ENCODE data around the gene F10.
"Not testable (repeated sequence)": the region's sequence is repeated elsewhere in the genome, so short reads cannot be mapped to it uniquely, and the experiment has no call there.

F10 gene

DNA sequence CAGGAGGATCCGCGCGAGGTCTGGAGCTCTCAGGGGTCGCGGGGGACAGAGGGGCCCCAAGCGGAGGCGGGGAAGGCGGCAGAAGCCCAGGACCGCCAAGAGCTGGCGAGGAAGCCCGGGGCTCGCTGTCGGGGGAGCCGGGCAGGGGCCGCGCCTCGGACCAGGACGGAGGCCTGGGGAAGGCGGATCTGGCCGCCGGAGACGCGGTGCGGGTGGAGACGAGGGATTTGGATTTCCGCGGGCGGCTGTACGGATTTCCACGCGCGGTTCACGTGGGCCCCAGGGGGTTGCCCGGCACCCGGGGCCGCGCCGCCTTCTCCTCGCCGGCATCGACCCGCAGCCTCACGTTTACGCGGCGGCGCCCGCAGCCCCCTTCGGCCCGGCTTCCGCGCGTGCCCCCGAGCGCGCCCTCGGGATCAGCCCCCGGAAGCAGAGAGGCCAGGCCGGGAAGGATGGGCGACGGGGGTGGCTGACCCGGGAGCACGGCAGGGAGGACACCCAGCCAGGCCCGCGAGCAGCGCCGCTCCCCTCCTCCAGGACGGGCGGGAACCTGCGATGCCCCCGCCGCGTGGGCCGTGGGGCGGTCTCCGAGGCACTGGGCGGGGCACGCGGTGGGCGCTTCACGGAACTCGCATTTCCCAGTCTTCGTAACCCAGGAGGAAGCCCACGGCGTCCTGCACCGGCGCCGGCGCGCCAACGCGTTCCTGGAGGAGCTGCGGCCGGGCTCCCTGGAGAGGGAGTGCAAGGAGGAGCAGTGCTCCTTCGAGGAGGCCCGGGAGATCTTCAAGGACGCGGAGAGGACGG is 12.3 kb upstream of the F10 start:
- H3K4me3 ChIP-seq = no peak overlapping the region
- TF ChIP-seq Cebpa-rat (IDR thresholded peaks at IDR 0.05) = no peak
- H3K9me3 ChIP-seq = peaks cover 21% of the 10 kb centered on the region
- H3K4me1 ChIP-seq = peaks cover 15% of the 10 kb centered on the region
- no peaks in the 10 kb centered on the region for H3K27me3 ChIP-seq
- H3K4me2 ChIP-seq = no peak overlapping the region
- H3K27ac ChIP-seq = no peak overlapping the region
- no peak overlapping the region for H3K9ac ChIP-seq
- no peaks in the 10 kb centered on the region for H4K20me1 ChIP-seq
- no peaks in the 10 kb centered on the region for H3K36me3 ChIP-seq

DNA sequence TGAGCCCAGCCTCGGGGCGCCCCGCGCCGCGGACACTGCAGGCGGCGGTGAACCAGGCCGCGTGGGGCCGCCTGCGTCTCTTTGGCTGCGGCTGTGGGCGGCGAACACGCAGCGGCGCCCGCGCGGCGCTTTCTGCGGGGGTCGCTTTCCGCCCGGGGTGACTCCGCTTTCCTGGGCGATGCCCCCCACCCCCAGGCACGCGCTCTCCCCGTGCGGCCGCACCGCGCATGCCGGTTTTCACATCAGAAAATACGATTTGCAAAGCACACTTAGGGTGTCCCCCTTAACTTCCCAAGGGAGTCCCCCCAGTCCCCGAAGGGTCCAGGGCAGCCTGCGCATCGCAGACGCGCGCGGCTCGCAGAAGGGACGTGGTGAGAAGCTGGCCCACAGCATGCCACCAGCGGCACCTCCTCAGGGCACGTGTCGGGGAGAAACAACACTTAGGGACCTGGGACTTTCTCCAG is 11.7 kb upstream of the F10 start:
- Histone ChIP-seq H4K20me1 (no peaks in the 10 kb centered on the region), H3K4me2 (no peak overlapping the region), H3K4me3 (no peak overlapping the region), H3K9ac (no peak overlapping the region), H3K4me1 (peaks cover 8% of the 10 kb centered on the region), H3K27ac (no peak overlapping the region), H3K36me3 (no peaks in the 10 kb centered on the region), H3K9me3 (peaks cover 21% of the 10 kb centered on the region), H3K27me3 (no peaks in the 10 kb centered on the region)
- no peak for TF ChIP-seq Cebpa-rat (IDR thresholded peaks at IDR 0.05)

DNA sequence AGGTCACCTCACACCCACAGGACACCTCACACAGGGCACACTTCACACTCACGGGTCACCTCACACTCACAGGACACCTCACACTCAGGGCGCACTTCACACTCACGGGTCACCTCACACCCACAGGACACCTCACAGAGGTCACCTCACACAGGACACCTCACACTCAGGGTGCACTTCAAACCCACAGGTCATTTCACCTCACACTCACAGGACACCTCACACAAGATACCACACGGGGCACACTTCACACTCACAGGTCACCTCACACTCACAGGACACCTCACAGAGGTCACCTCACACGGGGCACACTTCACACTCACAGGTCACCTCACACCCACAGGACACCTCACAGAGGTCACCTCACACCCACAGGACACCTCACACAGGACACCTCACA is 10.8 kb upstream of the F10 start:
- not testable (repeated sequence) for H3K9ac ChIP-seq, H3K4me2 ChIP-seq, H3K4me3 ChIP-seq, H4K20me1 ChIP-seq, H3K27me3 ChIP-seq, H3K4me1 ChIP-seq, H3K27ac ChIP-seq, H3K36me3 ChIP-seq
- peaks cover 21% of the 10 kb centered on the region for H3K9me3 ChIP-seq

DNA sequence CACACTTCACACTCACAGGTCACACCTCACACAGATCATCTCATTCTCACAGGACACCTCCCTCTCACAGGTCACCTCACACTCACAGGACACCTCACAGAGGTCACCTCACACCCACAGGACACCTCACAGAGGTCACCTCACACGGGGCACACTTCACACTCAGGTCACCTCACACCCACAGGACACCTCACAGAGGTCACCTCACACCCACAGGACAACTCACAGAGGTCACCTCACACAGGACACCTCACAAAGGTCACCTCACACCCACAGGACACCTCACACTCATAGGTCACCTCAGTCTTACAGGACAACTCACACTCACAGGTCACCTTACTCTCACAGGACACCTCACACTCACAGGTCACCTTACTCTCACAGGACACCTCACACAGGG is 10.1 kb upstream of the F10 start:
- H3K9me3 ChIP-seq = peaks cover 21% of the 10 kb centered on the region
- not testable (repeated sequence) for H3K4me3 ChIP-seq, H3K27ac ChIP-seq, H3K4me1 ChIP-seq, H3K36me3 ChIP-seq, H4K20me1 ChIP-seq, H3K27me3 ChIP-seq, H3K4me2 ChIP-seq, H3K9ac ChIP-seq

DNA sequence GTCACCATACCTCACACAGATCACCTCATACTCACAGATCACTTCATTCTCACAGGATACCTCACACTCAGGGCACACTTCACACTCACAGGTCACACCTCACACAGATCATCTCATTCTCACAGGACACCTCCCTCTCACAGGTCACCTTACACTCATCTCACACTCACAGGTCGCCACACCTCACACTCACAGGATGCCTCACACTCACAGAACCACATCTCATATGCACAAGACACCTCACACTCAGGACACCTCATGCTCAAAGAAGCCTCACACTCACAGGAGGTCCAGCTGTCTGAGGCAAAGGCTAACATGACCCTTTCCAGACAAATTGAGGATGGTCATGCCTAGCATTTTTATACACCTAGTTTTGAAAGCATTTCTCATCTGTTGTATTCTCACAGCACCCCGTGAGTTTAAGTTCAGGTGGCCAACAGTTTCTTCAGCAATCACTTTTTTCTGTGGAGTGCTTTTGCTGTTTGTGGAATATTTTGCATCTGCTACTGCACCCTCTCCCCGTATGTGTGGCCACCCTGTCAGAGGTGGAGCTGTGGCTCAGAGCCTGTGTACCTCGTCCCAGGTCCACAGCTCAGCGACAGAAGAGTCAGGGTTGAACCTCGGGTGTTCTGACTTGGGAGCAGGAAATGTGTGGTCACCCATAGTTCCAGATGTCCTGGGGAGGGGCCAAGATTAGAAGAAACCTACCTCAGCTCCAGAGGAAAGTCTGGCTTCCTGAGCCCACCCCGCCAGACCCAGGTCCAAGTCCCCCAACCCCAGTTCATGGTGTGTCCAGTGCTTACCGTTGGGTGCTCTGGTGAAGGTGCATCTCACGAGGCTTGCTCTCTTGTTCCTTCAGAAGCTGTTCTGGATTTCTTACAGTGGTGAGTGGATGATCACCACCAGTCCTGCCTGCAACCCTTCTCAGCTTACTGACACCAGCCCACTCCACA is 9.4 kb upstream of the F10 start:
- no peak for TF ChIP-seq Cebpa-rat (IDR thresholded peaks at IDR 0.05)
- no peak overlapping the region for H3K4me2 ChIP-seq
- H3K9ac ChIP-seq = no peak overlapping the region
- H3K4me1 ChIP-seq = peaks cover 12% of the 10 kb centered on the region; the same call in 1 of the 2 replicates
- no peak overlapping the region for H3K4me3 ChIP-seq
- H3K36me3 ChIP-seq = no peaks in the 10 kb centered on the region
- H3K27ac ChIP-seq = no peak overlapping the region
- peaks cover 21% of the 10 kb centered on the region for H3K9me3 ChIP-seq
- no peaks in the 10 kb centered on the region for H4K20me1 ChIP-seq
- H3K27me3 ChIP-seq = no peaks in the 10 kb centered on the region

DNA sequence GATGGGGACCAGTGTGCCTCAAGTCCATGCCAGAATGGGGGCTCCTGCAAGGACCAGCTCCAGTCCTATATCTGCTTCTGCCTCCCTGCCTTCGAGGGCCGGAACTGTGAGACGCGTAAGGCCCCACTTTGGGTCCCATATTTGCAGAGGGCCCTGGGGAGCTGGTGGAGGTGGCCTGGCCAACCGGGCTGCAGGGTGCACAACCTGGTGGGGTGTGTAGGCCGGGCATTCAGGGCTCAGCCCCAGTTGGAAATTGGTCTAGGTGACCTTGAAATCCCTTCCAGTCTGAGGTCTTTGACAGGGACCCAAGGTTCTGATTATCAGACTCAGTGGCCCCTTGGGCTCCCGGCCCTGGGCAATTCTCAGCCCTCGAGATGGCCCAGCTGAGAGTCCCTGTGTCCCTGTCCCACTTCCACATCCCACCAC is 8.7 kb upstream of the F10 start:
- no peak overlapping the region for H3K4me3 ChIP-seq

DNA sequence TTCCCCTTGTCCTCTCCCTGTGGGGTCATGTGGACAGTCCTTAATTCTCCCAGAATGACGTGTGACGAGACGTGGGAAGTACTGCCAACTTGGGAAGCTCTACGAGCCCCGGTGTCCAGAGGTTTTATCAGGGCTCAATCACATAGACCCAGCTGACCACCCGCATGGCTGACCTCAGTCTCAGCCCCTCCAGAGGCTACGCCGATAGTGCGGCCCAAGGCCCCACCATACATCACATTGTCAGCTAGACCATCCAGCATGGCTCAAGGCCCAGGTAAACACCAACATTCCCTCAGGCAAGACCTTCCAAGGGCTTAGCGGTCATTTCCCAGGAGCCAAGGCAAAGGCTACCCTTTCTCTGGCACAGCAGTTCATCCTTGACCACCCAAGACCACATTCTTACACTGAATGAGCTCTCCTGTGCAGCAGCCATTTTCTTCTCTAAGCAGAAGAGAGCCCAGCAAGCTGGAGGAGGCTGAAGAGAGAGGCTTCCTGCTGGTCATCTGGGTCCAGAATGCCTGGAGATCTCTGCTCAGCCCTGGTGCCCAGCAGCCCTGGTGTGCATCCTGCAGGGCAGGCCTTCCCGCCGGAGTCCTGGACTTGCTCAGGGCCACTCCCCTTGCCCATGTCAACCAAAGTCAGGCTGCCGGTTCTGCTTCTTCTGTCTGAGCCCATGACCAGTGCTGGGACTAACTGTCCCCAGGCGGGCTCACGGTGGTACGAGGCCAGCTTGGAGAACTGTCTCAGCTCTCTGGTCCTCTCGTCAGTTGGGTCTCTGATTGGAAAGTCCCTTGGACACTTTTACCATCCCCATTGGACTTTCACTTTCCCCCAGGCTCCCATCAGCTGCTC is 7.9 kb upstream of the F10 start:
- Histone ChIP-seq H3K9ac (no peak overlapping the region), H3K36me3 (no peaks in the 10 kb centered on the region), H3K27ac (no peak overlapping the region), H3K4me2 (no peak overlapping the region), H3K4me1 (peaks cover 13% of the 10 kb centered on the region; the same call in 1 of the 2 replicates), H3K27me3 (no peaks in the 10 kb centered on the region), H3K9me3 (peaks cover 12% of the 10 kb centered on the region), H3K4me3 (no peak overlapping the region), H4K20me1 (no peaks in the 10 kb centered on the region)
- no peak for TF ChIP-seq Cebpa-rat (IDR thresholded peaks at IDR 0.05)

More for the DNA sequence above, 8.7 kb upstream of the F10 start:
- H3K9ac ChIP-seq = no peak overlapping the region
- no peaks in the 10 kb centered on the region for H3K27me3 ChIP-seq
- H3K4me2 ChIP-seq = no peak overlapping the region
- H3K27ac ChIP-seq = no peak overlapping the region
- H3K4me1 ChIP-seq = peaks cover 13% of the 10 kb centered on the region; the same call in 1 of the 2 replicates
- no peaks in the 10 kb centered on the region for H3K36me3 ChIP-seq
- H4K20me1 ChIP-seq = no peaks in the 10 kb centered on the region
- TF ChIP-seq Cebpa-rat (IDR thresholded peaks at IDR 0.05) = no peak
- H3K9me3 ChIP-seq = peaks cover 21% of the 10 kb centered on the region

DNA sequence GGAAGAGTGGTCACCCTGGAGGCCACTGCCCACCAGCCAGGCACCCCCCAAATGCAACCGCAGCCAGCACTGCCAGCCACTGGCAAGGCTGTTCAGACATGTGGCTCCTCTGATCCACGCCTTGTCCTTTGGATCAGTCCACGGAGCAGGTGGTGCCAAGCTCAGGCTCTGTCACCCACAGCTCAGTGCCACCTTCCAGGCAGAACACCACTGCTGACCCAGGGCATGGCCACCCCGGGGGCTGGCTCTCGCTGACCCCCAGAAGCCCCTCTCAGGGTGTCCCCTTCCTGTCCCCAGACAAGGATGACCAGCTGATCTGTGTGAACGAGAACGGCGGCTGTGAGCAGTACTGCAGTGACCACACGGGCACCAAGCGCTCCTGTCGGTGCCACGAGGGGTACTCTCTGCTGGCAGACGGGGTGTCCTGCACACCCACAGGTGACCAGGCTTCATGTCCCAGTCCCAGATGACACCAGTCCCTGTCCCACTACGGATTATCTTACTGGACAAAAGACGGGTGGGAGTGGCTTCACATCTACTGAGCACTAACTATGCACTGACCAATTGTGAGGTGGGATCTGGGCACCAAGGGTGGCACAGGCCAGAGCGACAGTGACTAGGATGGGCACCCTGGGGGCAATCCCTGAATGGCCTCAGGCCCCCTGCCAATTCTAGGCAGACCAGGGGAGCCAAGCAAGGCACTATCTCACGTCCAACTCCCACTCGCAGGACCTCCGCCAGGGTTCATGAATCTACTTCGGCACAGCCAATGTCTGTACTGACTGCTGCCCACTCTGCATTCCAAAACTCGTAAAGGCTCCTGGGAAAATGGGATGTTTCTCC is 7.0 kb upstream of the F10 start:
- Histone ChIP-seq H3K27ac (no peak overlapping the region), H3K4me3 (no peak overlapping the region), H4K20me1 (no peaks in the 10 kb centered on the region), H3K9ac (no peak overlapping the region), H3K36me3 (no peaks in the 10 kb centered on the region), H3K4me2 (no peak overlapping the region), H3K27me3 (no peaks in the 10 kb centered on the region), H3K9me3 (peaks cover 3% of the 10 kb centered on the region), H3K4me1 (peaks cover 13% of the 10 kb centered on the region; the same call in 1 of the 2 replicates)
- TF ChIP-seq Cebpa-rat (IDR thresholded peaks at IDR 0.05) = no peak

All from BLaER1 (cell line).